GM12892 (cell line): ENCODE measurements around the gene DLGAP1.

ENCODE experiments used
- POLR2A ChIP-seq: IDR thresholded peaks from 2 replicates; pipeline ENCODE4 v1.6.1; 2011; ENCODE audit warnings: low read depth, low read length, control low read depth
- POLR2AphosphoS5 ChIP-seq: IDR thresholded peaks from 2 replicates; pipeline ENCODE4 v1.6.1; 2011; ENCODE audit warnings: low read depth, low read length, control low read depth
- TAF1 ChIP-seq: IDR thresholded peaks from 2 replicates; pipeline ENCODE4 v1.6.1; 2011; ENCODE audit warnings: low read depth, mild to moderate bottlenecking, control low read depth, low read length, borderline replicate concordance

DNA sequence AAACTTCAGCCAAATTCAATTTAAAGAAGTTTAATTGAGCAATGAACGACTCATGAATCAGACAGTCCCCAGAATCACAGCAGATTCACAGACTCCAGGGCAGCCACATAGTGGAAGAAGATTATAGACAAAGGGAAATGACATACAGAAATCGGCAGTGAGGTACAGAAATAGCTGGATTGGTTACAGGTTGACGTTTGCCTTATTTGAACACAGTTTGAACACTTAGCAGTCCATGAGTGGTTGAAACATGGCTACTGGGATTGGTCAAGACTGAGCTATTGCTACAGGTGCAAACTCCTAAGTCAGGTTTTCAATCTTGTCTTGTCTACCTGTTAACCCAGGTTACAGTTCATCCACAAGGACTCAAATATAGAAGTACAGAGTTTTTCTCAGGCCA lies 169.6 kb downstream of the DLGAP1 start:
- TF ChIP-seq POLR2AphosphoS5 (no peak), TAF1 (no peak), POLR2A (no peak)
